ENCODE measurements around the gene DMC1. TPM values are rescaled to one million over a fixed set of nuclear protein-coding genes. Genes with fewer than 3 reads are reported as not detected.
A peak's percentile ranks its signal among the peaks of the same experiment; 100 is the strongest.

Gene DMC1
- total RNA-seq, 2 donors from 2014 or later, result 0.78 TPM; not detected in 1

- no peaks in the 10 kb centered on the region for H3K4me1 ChIP-seq
- H3K36me3 ChIP-seq (replicated peaks in 1 of 2; ENCODE audit: insufficient read depth in 1 of 2, low read depth in 2 of 2), result no peaks in the 10 kb centered on the region
- H3K9me3 ChIP-seq, result no peaks in the 10 kb centered on the region
- H3K27ac ChIP-seq, result no peak overlapping the region
- no peak overlapping the region for H3K4me3 ChIP-seq
- intact Hi-C loops (cut with DNase I), result loop anchor here (10.0 kb wide), 1 partner anchor 52 kb away; no protein-coding TSS in a partner anchor
- ATAC-seq, result no peak
- H3K27me3 ChIP-seq, result no peaks in the 10 kb centered on the region
- DNase-seq, result no peak
- WGBS, 2 donors, result 76% methylated on average over 1 of the region's 1 CpG; no CpG with 5 or more reads in 1 of the 2 donors
- TF ChIP-seq POLR2A (IDR thresholded peaks at IDR 0.05), result no peak
- TF ChIP-seq CTCF (IDR thresholded peaks at IDR 0.05), result peak in 1 of 7 experiments; percentile 15
These were observed 56.9 kb downstream of the DMC1 start for GRCh38 chr22:38513063-38513462.

- no peak overlapping the region for H3K27ac ChIP-seq
- H3K4me1 ChIP-seq, result peaks cover 8% of the 10 kb centered on the region
- no peaks in the 10 kb centered on the region for H3K27me3 ChIP-seq
- DNase-seq (no peak), ATAC-seq (no peak)
- WGBS, 2 donors, result 86 to 89% methylated on average over 5 of the region's 5 CpGs
- intact Hi-C loops (cut with DNase I), result loop anchor here (10.0 kb wide), 1 partner anchor 54 kb away; no protein-coding TSS in a partner anchor
- H3K9me3 ChIP-seq, result no peaks in the 10 kb centered on the region
- no peaks in the 10 kb centered on the region for H3K36me3 ChIP-seq (replicated peaks in 1 of 2; ENCODE audit: insufficient read depth in 1 of 2, low read depth in 2 of 2)
- no peak overlapping the region for H3K4me3 ChIP-seq
- TF ChIP-seq POLR2A (IDR thresholded peaks at IDR 0.05), result no peak
- TF ChIP-seq CTCF (IDR thresholded peaks at IDR 0.05), result no peak
These were observed 59.5 kb downstream of the DMC1 start for GRCh38 chr22:38510416-38510970.

GRCh38 chr22:38506118-38506962 is 63.6 kb downstream of the DMC1 start, which contains the start of gene DDX17:
Gene DDX17 (minus strand): TSS chr22:38506311.
- TF ChIP-seq CTCF (IDR thresholded peaks at IDR 0.05) (peak in 2 of 7 experiments; percentile 3 to 26), POLR2A (IDR thresholded peaks at IDR 0.05) (peak; percentile 23 to 94 (median 90))
- H3K4me3 ChIP-seq, result peak within 1 kb of the TSS; percentile 71 to 78
- intact Hi-C loops (cut with DNase I), result no loop called here
- peak; percentile 92 for ATAC-seq
- DNase-seq, result peak; percentile 95 to 98 (median 97)
- H3K4me1 ChIP-seq, result peaks cover 45% of the 10 kb centered on the region
- 0 to 1% methylated on average over 30 to 81 of the region's 83 CpGs for WGBS, 2 donors
- H3K27me3 ChIP-seq, result no peaks in the 10 kb centered on the region
- no peaks in the 10 kb centered on the region for H3K36me3 ChIP-seq (replicated peaks in 1 of 2; ENCODE audit: insufficient read depth in 1 of 2, low read depth in 2 of 2)
- no peaks in the 10 kb centered on the region for H3K9me3 ChIP-seq
- H3K27ac ChIP-seq, result peak within 1 kb of the TSS; percentile 99 to 100 (median 100)

- WGBS, 2 donors, result 0% methylated on average over 55 of the region's 69 CpGs; no CpG with 5 or more reads in 1 of the 2 donors
- peak overlapping the region; percentile 99 to 100 (median 100) for H3K27ac ChIP-seq
- no peaks in the 10 kb centered on the region for H3K9me3 ChIP-seq
- H3K27me3 ChIP-seq, result no peaks in the 10 kb centered on the region
- H3K4me3 ChIP-seq, result peak overlapping the region; percentile 71 to 78
- peak; percentile 63 for ATAC-seq
- intact Hi-C loops (cut with DNase I), result no loop called here
- peak; percentile 4 to 71 (median 65) for TF ChIP-seq POLR2A (IDR thresholded peaks at IDR 0.05)
- TF ChIP-seq CTCF (IDR thresholded peaks at IDR 0.05), result no peak
- peak; percentile 80 to 86 (median 83) for DNase-seq
- H3K36me3 ChIP-seq (replicated peaks in 1 of 2; ENCODE audit: insufficient read depth in 1 of 2, low read depth in 2 of 2), result no peaks in the 10 kb centered on the region
- H3K4me1 ChIP-seq, result peaks cover 49% of the 10 kb centered on the region
These were observed 64.4 kb downstream of the DMC1 start for GRCh38 chr22:38505541-38506117.
